Measurements from ENCODE around the gene GRM7.

Gene GRM7

GRCh38 chr3:7293286-7293685 is 432.4 kb downstream of the GRM7 start:
- POLR2A ChIA-PET = no interaction called here
- DNase-seq (ENCODE audit: extremely low spot score) = no peak
- TF ChIP-seq CTCF (IDR thresholded peaks at IDR 0.05; ENCODE audit: control extremely low read depth, extremely low read depth, low read depth, missing control alignments) = no peak
- CTCF ChIA-PET = no interaction called here

- no peak for TF ChIP-seq CTCF (IDR thresholded peaks at IDR 0.05; ENCODE audit: control extremely low read depth, extremely low read depth, low read depth, missing control alignments)
- ChIA-PET CTCF (interaction anchor here (1.1 kb wide), 1 partner anchor 8 kb away, joined by 4 read pairs; no protein-coding TSS in a partner anchor), POLR2A (no interaction called here)
- no peak for DNase-seq (ENCODE audit: extremely low spot score)
Measured at GRCh38 chr3:7305561-7305960, 444.6 kb downstream of the GRM7 start.

- no peak for DNase-seq (ENCODE audit: extremely low spot score)
- TF ChIP-seq CTCF (IDR thresholded peaks at IDR 0.05; ENCODE audit: control extremely low read depth, extremely low read depth, low read depth, missing control alignments) = no peak
- ChIA-PET POLR2A (no interaction called here), CTCF (no interaction called here)
Measured at GRCh38 chr3:7306901-7307300, 446.0 kb downstream of the GRM7 start.

- no peak for DNase-seq (ENCODE audit: extremely low spot score)
- ChIA-PET POLR2A (no interaction called here), CTCF (no interaction called here)
- no peak for TF ChIP-seq CTCF (IDR thresholded peaks at IDR 0.05; ENCODE audit: control extremely low read depth, extremely low read depth, low read depth, missing control alignments)
Measured at GRCh38 chr3:7307410-7307809, 446.5 kb downstream of the GRM7 start.

GRCh38 chr3:7309641-7310102 is 448.8 kb downstream of the GRM7 start:
- POLR2A ChIA-PET = no interaction called here
- CTCF ChIA-PET = no interaction called here
- DNase-seq (ENCODE audit: extremely low spot score) = no peak
- TF ChIP-seq CTCF (IDR thresholded peaks at IDR 0.05; ENCODE audit: control extremely low read depth, extremely low read depth, low read depth, missing control alignments) = no peak

GRCh38 chr3:7315037-7315436 is 454.1 kb downstream of the GRM7 start:
- ChIA-PET CTCF (no interaction called here), POLR2A (no interaction called here)
- TF ChIP-seq CTCF (IDR thresholded peaks at IDR 0.05; ENCODE audit: control extremely low read depth, extremely low read depth, low read depth, missing control alignments) = no peak
- no peak for DNase-seq (ENCODE audit: extremely low spot score)
